Cardiac muscle cell (in vitro differentiated cells and primary cell): ENCODE results near the gene BRS3. TPM values are rescaled to one million over a fixed set of nuclear protein-coding genes. Genes with fewer than 3 reads are reported as not detected.

Experiments used
- DNase-seq, 2 donors: peaks; one replicate each; pipeline versions ENCODE4 v3.0.0 to v3.0.0-alpha.2; 2010 to 2017; ENCODE audit warnings: low read depth in 1 of 2, low spot score in 1 of 2
- H3K27ac ChIP-seq: fragments of 200-600 bp; sonication (generic); 2 replicates; pipeline ENCODE4 v1.5.1; 2016
- H3K27me3 ChIP-seq: fragments of 200-600 bp; sonication (generic); 2 replicates; pipeline ENCODE4 v1.6.0; 2016; ENCODE audit warnings: control low read depth
- H3K36me3 ChIP-seq: fragments of 200-600 bp; sonication (generic); 2 replicates; pipeline ENCODE4 v1.5.1; 2016; ENCODE audit warnings: control low read depth
- H3K4me1 ChIP-seq: fragments of 200-600 bp; sonication (generic); 2 replicates; pipeline ENCODE4 v1.8.1; 2017; ENCODE audit warnings: low read depth, mild to moderate bottlenecking, mixed run types
- H3K4me3 ChIP-seq: fragments of 200-600 bp; sonication (generic); 2 replicates; pipeline ENCODE4 v1.5.1; 2016; ENCODE audit warnings: mild to moderate bottlenecking
- H3K9me3 ChIP-seq: fragments of 200-600 bp; sonication (generic); 2 replicates; pipeline ENCODE4 v1.5.1; 2017; ENCODE audit warnings: low read depth, mild to moderate bottlenecking, control low read depth
- polyA plus RNA-seq: library from polyadenylated mRNA; unstranded; fragments of >200 nt; fragmentation: Nextera tagmentation; extraction: Ambion mirVana; gene quantifications from 2 replicates; pipeline ENCODE4 v1.2.1, GENCODE V29; 2016
- total RNA-seq: library from RNA; depleted of rRNA; stranded (reverse); fragments of >200 nt; gene quantifications from 2 replicates; pipeline ENCODE4 v1.2.3, GENCODE V29; 2016
- TF ChIP-seq, protein P1 (sequence below): IDR thresholded peaks from 2 replicates; pipeline ENCODE4 v1.5.1; 2012; ENCODE audit warnings: low read depth, mild to moderate bottlenecking, low read length

BRS3 gene
- total and polyA plus RNA-seq, 2 experiments from 2014 or later = 0.11 TPM; not detected in 1

- TF ChIP-seq, protein P1, sequence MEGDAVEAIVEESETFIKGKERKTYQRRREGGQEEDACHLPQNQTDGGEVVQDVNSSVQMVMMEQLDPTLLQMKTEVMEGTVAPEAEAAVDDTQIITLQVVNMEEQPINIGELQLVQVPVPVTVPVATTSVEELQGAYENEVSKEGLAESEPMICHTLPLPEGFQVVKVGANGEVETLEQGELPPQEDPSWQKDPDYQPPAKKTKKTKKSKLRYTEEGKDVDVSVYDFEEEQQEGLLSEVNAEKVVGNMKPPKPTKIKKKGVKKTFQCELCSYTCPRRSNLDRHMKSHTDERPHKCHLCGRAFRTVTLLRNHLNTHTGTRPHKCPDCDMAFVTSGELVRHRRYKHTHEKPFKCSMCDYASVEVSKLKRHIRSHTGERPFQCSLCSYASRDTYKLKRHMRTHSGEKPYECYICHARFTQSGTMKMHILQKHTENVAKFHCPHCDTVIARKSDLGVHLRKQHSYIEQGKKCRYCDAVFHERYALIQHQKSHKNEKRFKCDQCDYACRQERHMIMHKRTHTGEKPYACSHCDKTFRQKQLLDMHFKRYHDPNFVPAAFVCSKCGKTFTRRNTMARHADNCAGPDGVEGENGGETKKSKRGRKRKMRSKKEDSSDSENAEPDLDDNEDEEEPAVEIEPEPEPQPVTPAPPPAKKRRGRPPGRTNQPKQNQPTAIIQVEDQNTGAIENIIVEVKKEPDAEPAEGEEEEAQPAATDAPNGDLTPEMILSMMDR = no peak
- Histone ChIP-seq H3K27ac (no peak overlapping the region), H3K4me3 (no peak overlapping the region), H3K36me3 (no peaks in the 10 kb centered on the region), H3K9me3 (no peaks in the 10 kb centered on the region), H3K27me3 (no peaks in the 10 kb centered on the region), H3K4me1 (no peaks in the 10 kb centered on the region)
- no peak for DNase-seq
These were observed 37.5 kb upstream of the BRS3 start for GRCh38 chrX:136450050-136450830.

DNA sequence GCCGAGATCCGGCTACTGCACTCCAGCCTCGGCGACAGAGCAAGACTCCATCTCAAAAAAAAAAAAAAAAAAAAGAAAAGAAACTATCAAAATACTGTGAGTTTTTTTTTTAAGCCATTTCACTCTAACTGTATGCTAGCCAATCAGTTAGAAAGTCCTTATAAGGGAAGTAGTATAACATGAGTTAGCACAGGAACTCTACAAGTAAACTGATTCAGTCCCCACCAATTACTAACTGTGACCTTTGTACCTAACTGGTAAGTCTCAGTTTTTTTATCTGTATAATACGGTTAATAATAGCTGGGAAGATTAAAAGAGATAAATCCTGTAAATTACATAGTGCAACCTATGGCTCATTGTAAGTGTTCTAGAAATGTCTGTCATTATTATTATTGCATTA lies 35.1 kb upstream of the BRS3 start:
- H3K9me3 ChIP-seq = no peaks in the 10 kb centered on the region
- TF ChIP-seq, protein P1 = no peak
- H3K4me1 ChIP-seq = no peaks in the 10 kb centered on the region
- H3K27ac ChIP-seq = no peak overlapping the region
- no peak overlapping the region for H3K4me3 ChIP-seq
- no peaks in the 10 kb centered on the region for H3K36me3 ChIP-seq
- no peaks in the 10 kb centered on the region for H3K27me3 ChIP-seq
- DNase-seq = no peak

- no peak overlapping the region for H3K4me3 ChIP-seq
- no peaks in the 10 kb centered on the region for H3K36me3 ChIP-seq
- no peaks in the 10 kb centered on the region for H3K4me1 ChIP-seq
- H3K27me3 ChIP-seq = no peaks in the 10 kb centered on the region
- no peak for DNase-seq
- TF ChIP-seq, protein P1 = no peak
- H3K9me3 ChIP-seq = no peaks in the 10 kb centered on the region
- no peak overlapping the region for H3K27ac ChIP-seq
These were observed 34.6 kb upstream of the BRS3 start for GRCh38 chrX:136453114-136453513.

DNA sequence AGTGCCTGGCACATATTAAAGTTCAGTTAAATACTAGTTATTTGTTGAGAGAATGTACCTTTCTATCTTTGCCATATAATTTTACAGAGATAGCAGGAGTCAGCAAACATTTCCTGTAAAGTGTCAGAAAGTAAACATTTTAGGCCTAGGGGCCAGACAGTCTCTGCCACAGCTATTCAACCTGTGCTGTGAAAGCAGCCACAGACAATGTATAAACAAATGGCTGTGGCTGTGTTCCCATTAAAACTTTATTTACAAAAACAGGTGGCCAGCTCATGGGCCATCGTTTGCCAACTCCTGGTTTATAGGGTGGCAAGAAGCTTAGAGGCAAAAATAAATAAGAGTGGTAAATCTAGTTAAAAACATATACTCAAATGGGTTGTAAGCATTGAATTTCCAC lies 34.0 kb upstream of the BRS3 start:
- DNase-seq = no peak
- Histone ChIP-seq H3K4me3 (no peak overlapping the region), H3K36me3 (no peaks in the 10 kb centered on the region), H3K27me3 (no peaks in the 10 kb centered on the region), H3K27ac (no peak overlapping the region), H3K4me1 (no peaks in the 10 kb centered on the region), H3K9me3 (no peaks in the 10 kb centered on the region)
- TF ChIP-seq, protein P1 = no peak

GRCh38 chrX:136456133-136456532 lies 31.6 kb upstream of the BRS3 start:
- no peak for DNase-seq
- Histone ChIP-seq H3K27me3 (no peaks in the 10 kb centered on the region), H3K9me3 (no peaks in the 10 kb centered on the region), H3K4me3 (no peak overlapping the region), H3K36me3 (no peaks in the 10 kb centered on the region), H3K4me1 (no peaks in the 10 kb centered on the region), H3K27ac (no peak overlapping the region)
- TF ChIP-seq, protein P1 = no peak
